Activated T-cell treated with anti-CD3 and anti-CD28 coated beads, Interleukin-2, amount 50 U/mL, for 24 hours (primary cell): ENCODE results near the gene CYP2U1.

Experiments
- DNase-seq: peaks from one replicate; pipeline ENCODE4 v3.0.0-alpha.2; 2020
- H3K27ac Mint-ChIP-seq: 2 replicates; pipeline ENCODE4 v1.8.0; 2020; ENCODE audit warnings: mild to moderate bottlenecking, mixed read lengths
- H3K27me3 Mint-ChIP-seq: 2 replicates; pipeline ENCODE4 v1.8.0; 2020; ENCODE audit warnings: mixed read lengths
- H3K36me3 Mint-ChIP-seq: 2 replicates; pipeline ENCODE4 v1.8.0; 2020; ENCODE audit warnings: low read depth, mixed read lengths
- H3K4me1 Mint-ChIP-seq: 2 replicates; pipeline ENCODE4 v1.8.0; 2020; ENCODE audit warnings: low read depth, mixed read lengths
- H3K4me3 Mint-ChIP-seq: 2 replicates; pipeline ENCODE4 v1.8.0; 2020; ENCODE audit warnings: mild to moderate bottlenecking, moderate library complexity, mixed read lengths
- H3K9me3 Mint-ChIP-seq: 2 replicates; pipeline ENCODE4 v1.8.0; 2020; ENCODE audit warnings: mixed read lengths

Gene CYP2U1

GRCh38 chr4:107987916-107988762, 56.8 kb downstream of the CYP2U1 start:
- no peak for DNase-seq
- peaks cover 47% of the 10 kb centered on the region for H3K4me1 Mint-ChIP-seq
- H3K27ac Mint-ChIP-seq = no peak overlapping the region
- H3K27me3 Mint-ChIP-seq = no peaks in the 10 kb centered on the region
- H3K9me3 Mint-ChIP-seq = no peaks in the 10 kb centered on the region
- peaks cover 19% of the 10 kb centered on the region for H3K36me3 Mint-ChIP-seq
- H3K4me3 Mint-ChIP-seq = peak overlapping the region; percentile 96

GRCh38 chr4:107988763-107989035, 57.4 kb downstream of the CYP2U1 start:
- Mint-ChIP-seq H3K4me3 (peak overlapping the region; percentile 96), H3K36me3 (peaks cover 19% of the 10 kb centered on the region), H3K27ac (no peak overlapping the region), H3K4me1 (peaks cover 51% of the 10 kb centered on the region), H3K27me3 (no peaks in the 10 kb centered on the region), H3K9me3 (no peaks in the 10 kb centered on the region)
- DNase-seq = no peak

- Mint-ChIP-seq H3K4me1 (peaks cover 52% of the 10 kb centered on the region), H3K27me3 (no peaks in the 10 kb centered on the region), H3K9me3 (no peaks in the 10 kb centered on the region), H3K36me3 (peaks cover 19% of the 10 kb centered on the region), H3K27ac (peak overlapping the region; percentile 91), H3K4me3 (peak overlapping the region; percentile 96)
- no peak for DNase-seq
These were observed 57.8 kb downstream of the CYP2U1 start for GRCh38 chr4:107989162-107989536.

GRCh38 chr4:107989537-107990386, 58.4 kb downstream of the CYP2U1 start, which contains the start of gene HADH:
Gene HADH, plus strand, starts transcription at chr4:107989889. Its CDS starts 44 bp downstream, at chr4:107989933.
- H3K27ac Mint-ChIP-seq = peak within 1 kb of the TSS; percentile 91
- H3K27me3 Mint-ChIP-seq = no peaks in the 10 kb centered on the region
- DNase-seq = peak; percentile 95
- H3K36me3 Mint-ChIP-seq = peaks cover 19% of the 10 kb centered on the region
- no peaks in the 10 kb centered on the region for H3K9me3 Mint-ChIP-seq
- peak within 1 kb of the TSS; percentile 96 for H3K4me3 Mint-ChIP-seq
- peaks cover 51% of the 10 kb centered on the region for H3K4me1 Mint-ChIP-seq

GRCh38 chr4:107991945-107992630, 60.7 kb downstream of the CYP2U1 start:
- H3K27ac Mint-ChIP-seq = no peak overlapping the region
- peaks cover 39% of the 10 kb centered on the region for H3K36me3 Mint-ChIP-seq
- H3K4me1 Mint-ChIP-seq = peaks cover 52% of the 10 kb centered on the region
- DNase-seq = no peak
- no peaks in the 10 kb centered on the region for H3K9me3 Mint-ChIP-seq
- H3K27me3 Mint-ChIP-seq = no peaks in the 10 kb centered on the region
- H3K4me3 Mint-ChIP-seq = peak overlapping the region; percentile 96

GRCh38 chr4:107993969-107994368, 62.6 kb downstream of the CYP2U1 start:
- Mint-ChIP-seq H3K27ac (no peak overlapping the region), H3K27me3 (no peaks in the 10 kb centered on the region), H3K4me1 (peaks cover 49% of the 10 kb centered on the region), H3K9me3 (no peaks in the 10 kb centered on the region), H3K4me3 (no peak overlapping the region), H3K36me3 (peaks cover 54% of the 10 kb centered on the region)
- no peak for DNase-seq

GRCh38 chr4:107994894-107995293, 63.5 kb downstream of the CYP2U1 start:
- Mint-ChIP-seq H3K9me3 (no peaks in the 10 kb centered on the region), H3K4me1 (peaks cover 44% of the 10 kb centered on the region), H3K27me3 (no peaks in the 10 kb centered on the region), H3K36me3 (peaks cover 63% of the 10 kb centered on the region), H3K4me3 (no peak overlapping the region), H3K27ac (no peak overlapping the region)
- no peak for DNase-seq

- peaks cover 29% of the 10 kb centered on the region for H3K4me1 Mint-ChIP-seq
- H3K36me3 Mint-ChIP-seq = peaks cover 52% of the 10 kb centered on the region
- DNase-seq = no peak
These were observed 65.8 kb downstream of the CYP2U1 start for GRCh38 chr4:107996949-107997788.

GRCh38 chr4:107997794-107998193, 66.4 kb downstream of the CYP2U1 start:
- no peak for DNase-seq
- Mint-ChIP-seq H3K27me3 (no peaks in the 10 kb centered on the region), H3K4me3 (no peak overlapping the region), H3K9me3 (no peaks in the 10 kb centered on the region), H3K27ac (no peak overlapping the region), H3K4me1 (peaks cover 27% of the 10 kb centered on the region), H3K36me3 (peaks cover 52% of the 10 kb centered on the region)

More at GRCh38 chr4:107996949-107997788, 65.8 kb downstream of the CYP2U1 start:
- H3K27ac Mint-ChIP-seq = no peak overlapping the region
- no peak overlapping the region for H3K4me3 Mint-ChIP-seq
- H3K27me3 Mint-ChIP-seq = no peaks in the 10 kb centered on the region
- H3K9me3 Mint-ChIP-seq = no peaks in the 10 kb centered on the region

GRCh38 chr4:107999932-108000539, 68.7 kb downstream of the CYP2U1 start:
- H3K4me1 Mint-ChIP-seq = peaks cover 30% of the 10 kb centered on the region
- H3K9me3 Mint-ChIP-seq = no peaks in the 10 kb centered on the region
- no peak overlapping the region for H3K27ac Mint-ChIP-seq
- H3K4me3 Mint-ChIP-seq = no peak overlapping the region
- no peaks in the 10 kb centered on the region for H3K27me3 Mint-ChIP-seq
- no peak for DNase-seq
- peaks cover 51% of the 10 kb centered on the region for H3K36me3 Mint-ChIP-seq

- Mint-ChIP-seq H3K36me3 (peaks cover 38% of the 10 kb centered on the region), H3K9me3 (no peaks in the 10 kb centered on the region), H3K27me3 (no peaks in the 10 kb centered on the region), H3K4me1 (peaks cover 38% of the 10 kb centered on the region), H3K4me3 (no peak overlapping the region), H3K27ac (no peak overlapping the region)
- no peak for DNase-seq
These were observed 70.3 kb downstream of the CYP2U1 start for GRCh38 chr4:108001540-108002135.
